Endodermal cell (in vitro differentiated cells): Measurements from ENCODE around the gene WLS. TPM values are rescaled to one million over a fixed set of nuclear protein-coding genes. Genes with fewer than 3 reads are reported as not detected.

Source experiments
- DNase-seq: peaks from one replicate; pipeline ENCODE4 v3.0.0-alpha.2; 2017
- H3K27ac ChIP-seq: 2 replicates; pipeline ENCODE4 v1.5.1; 2013; ENCODE audit warnings: mild to moderate bottlenecking, low read depth, low read length, moderate library complexity
- H3K27me3 ChIP-seq: 2 replicates; pipeline ENCODE4 v1.6.1; 2013; ENCODE audit warnings: mild to moderate bottlenecking, low read length, moderate library complexity; ENCODE audit not compliant: insufficient read depth, control insufficient read depth, poor library complexity, severe bottlenecking
- H3K36me3 ChIP-seq: 2 replicates; pipeline ENCODE4 v1.7.0; 2013; ENCODE audit warnings: mild to moderate bottlenecking, low read length, moderate library complexity; ENCODE audit not compliant: control insufficient read depth, insufficient read depth
- H3K4me1 ChIP-seq: one replicate; pipeline ENCODE4 v1.7.0; 2013; ENCODE audit warnings: low read length; ENCODE audit not compliant: control insufficient read depth, insufficient read depth
- H3K4me3 ChIP-seq: 2 replicates; pipeline ENCODE4 v1.5.1; 2013; ENCODE audit warnings: mild to moderate bottlenecking, low read length, moderate library complexity
- H3K9ac ChIP-seq: 2 replicates; pipeline ENCODE4 v1.6.1; 2013; ENCODE audit warnings: mild to moderate bottlenecking, low read length, moderate library complexity; ENCODE audit not compliant: poor library complexity, severe bottlenecking; ENCODE audit errors: extremely low read depth
- H3K9me3 ChIP-seq: 2 replicates; pipeline ENCODE4 v1.6.1; 2013; ENCODE audit warnings: mild to moderate bottlenecking, low read length, moderate library complexity; ENCODE audit not compliant: control insufficient read depth
- H3K27ac Mint-ChIP-seq: 2 replicates; pipeline ENCODE4 v1.8.0; 2020; ENCODE audit warnings: mixed read lengths
- H3K27me3 Mint-ChIP-seq: 2 replicates; pipeline ENCODE4 v1.8.0; 2021; ENCODE audit warnings: mild to moderate bottlenecking, mixed read lengths; ENCODE audit not compliant: insufficient read depth
- H3K36me3 Mint-ChIP-seq: 2 replicates; pipeline ENCODE4 v1.8.0; 2020; ENCODE audit warnings: low read depth, mixed read lengths
- H3K4me1 Mint-ChIP-seq: 2 replicates; pipeline ENCODE4 v1.8.0; 2020; ENCODE audit warnings: mixed read lengths
- H3K4me3 Mint-ChIP-seq: 2 replicates; pipeline ENCODE4 v1.8.0; 2020; ENCODE audit warnings: mild to moderate bottlenecking, moderate library complexity, mixed read lengths
- H3K9me3 Mint-ChIP-seq: 2 replicates; pipeline ENCODE4 v1.8.0; 2020; ENCODE audit warnings: mild to moderate bottlenecking, mixed read lengths
- WGBS, 2 experiments: methylation state at CpG; one replicate each; pipeline versions ENCODE4 v1.1.5 to v1.1.7; 2013; ENCODE audit warnings: missing lambda C conversion rate in 2 of 2, mixed read lengths in 1 of 2; ENCODE audit not compliant: insufficient coverage in 1 of 2, insufficient read length in 1 of 2; 5-methylcytosine and 5-hydroxymethylcytosine counted together
- total RNA-seq, 2 donors: library from RNA; stranded (reverse); fragmentation: NEBNext Ultra II Directional in 1 of 2; extraction: Animal tissue kit (Norgen Biotek cat#: 25700) in 1 of 2; gene quantifications; 2 replicates in 1 of 2; 3 replicates in 1 of 2; pipeline ENCODE4 v1.2.1, GENCODE V29; 2021
- TF ChIP-seq, protein P1 (sequence below): fragments of 200-600 bp; sonication (generic); conservative IDR thresholded peaks from 2 replicates; pipeline ENCODE4 v1.5.0; 2021; ENCODE audit warnings: antibody characterized with exemption, mild to moderate bottlenecking

WLS gene
- total RNA-seq, 2 donors from 2014 or later, result 90.8 to 115 TPM

DNA sequence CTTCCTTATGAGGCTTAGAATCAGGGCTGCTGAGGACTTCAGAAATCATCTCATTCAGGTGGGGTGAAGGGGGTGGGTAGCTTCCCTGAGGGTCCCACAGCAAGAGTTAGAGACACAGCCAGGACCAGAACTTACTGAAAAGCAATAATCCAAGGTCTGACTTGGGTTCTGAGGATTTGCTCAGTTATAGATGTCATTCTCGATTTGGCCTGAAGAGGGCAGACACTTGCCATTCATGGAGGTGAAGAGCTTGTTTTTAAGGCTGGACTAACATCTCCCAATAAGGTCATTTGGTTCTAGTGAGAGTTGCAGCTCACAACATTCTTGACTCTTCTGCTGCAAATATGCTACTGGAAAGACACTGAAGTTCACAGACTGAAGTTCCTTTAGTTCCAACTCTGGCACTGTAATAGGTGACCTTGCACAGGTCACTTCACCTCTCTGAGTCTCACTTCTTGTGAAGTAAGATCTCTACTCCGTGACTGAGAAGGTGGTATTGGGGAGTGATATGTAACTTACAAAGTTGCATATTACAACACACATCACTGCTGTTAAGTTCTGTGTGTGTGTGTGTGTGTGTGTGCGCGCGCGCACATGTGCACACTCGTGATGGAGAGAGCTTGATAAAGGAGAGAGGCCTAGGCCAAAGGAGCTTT lies 112.1 kb downstream of the WLS start:
- Histone ChIP-seq H3K9me3 (no peaks in the 10 kb centered on the region), H3K36me3 (peaks cover 48% of the 10 kb centered on the region), H3K9ac (no peak overlapping the region), H3K27me3 (no peaks in the 10 kb centered on the region), H3K4me1 (no peaks in the 10 kb centered on the region), H3K27ac (no peak overlapping the region), H3K4me3 (no peak overlapping the region)
- WGBS, 2 experiments, result 40 to 50% methylated on average over 2 to 7 of the region's 7 CpGs
- H3K27ac Mint-ChIP-seq, result no peak overlapping the region
- H3K36me3 Mint-ChIP-seq, result peaks cover 11% of the 10 kb centered on the region
- TF ChIP-seq, protein P1, sequence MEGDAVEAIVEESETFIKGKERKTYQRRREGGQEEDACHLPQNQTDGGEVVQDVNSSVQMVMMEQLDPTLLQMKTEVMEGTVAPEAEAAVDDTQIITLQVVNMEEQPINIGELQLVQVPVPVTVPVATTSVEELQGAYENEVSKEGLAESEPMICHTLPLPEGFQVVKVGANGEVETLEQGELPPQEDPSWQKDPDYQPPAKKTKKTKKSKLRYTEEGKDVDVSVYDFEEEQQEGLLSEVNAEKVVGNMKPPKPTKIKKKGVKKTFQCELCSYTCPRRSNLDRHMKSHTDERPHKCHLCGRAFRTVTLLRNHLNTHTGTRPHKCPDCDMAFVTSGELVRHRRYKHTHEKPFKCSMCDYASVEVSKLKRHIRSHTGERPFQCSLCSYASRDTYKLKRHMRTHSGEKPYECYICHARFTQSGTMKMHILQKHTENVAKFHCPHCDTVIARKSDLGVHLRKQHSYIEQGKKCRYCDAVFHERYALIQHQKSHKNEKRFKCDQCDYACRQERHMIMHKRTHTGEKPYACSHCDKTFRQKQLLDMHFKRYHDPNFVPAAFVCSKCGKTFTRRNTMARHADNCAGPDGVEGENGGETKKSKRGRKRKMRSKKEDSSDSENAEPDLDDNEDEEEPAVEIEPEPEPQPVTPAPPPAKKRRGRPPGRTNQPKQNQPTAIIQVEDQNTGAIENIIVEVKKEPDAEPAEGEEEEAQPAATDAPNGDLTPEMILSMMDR, result peak; percentile 86
- no peak overlapping the region for H3K4me3 Mint-ChIP-seq
- no peaks in the 10 kb centered on the region for H3K27me3 Mint-ChIP-seq
- H3K4me1 Mint-ChIP-seq, result peaks cover 2% of the 10 kb centered on the region
- peak; percentile 87 for DNase-seq
- H3K9me3 Mint-ChIP-seq, result no peaks in the 10 kb centered on the region

DNA sequence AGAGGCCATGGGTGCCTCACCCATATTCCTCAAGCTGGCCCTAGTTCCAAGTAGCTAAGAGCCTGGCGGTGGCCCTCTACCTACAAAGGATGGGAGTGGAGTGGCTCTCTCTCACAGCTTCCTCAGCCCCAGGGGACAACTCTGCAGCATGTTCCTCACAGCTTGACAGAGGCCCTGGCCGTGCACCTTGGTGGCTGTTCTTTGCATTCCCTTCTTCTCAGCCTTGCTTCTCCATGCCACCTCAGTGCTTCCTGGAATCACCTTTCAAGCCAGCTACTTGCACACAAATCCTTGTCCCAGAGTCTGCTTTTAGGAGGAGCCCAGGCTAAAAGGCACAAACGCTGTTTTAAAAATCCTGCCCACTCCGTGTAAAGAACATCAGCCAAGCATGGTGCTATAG lies 112.9 kb downstream of the WLS start:
- H3K9me3 ChIP-seq, result no peaks in the 10 kb centered on the region
- H3K36me3 Mint-ChIP-seq, result peaks cover 9% of the 10 kb centered on the region
- H3K27me3 ChIP-seq, result no peaks in the 10 kb centered on the region
- H3K27ac ChIP-seq, result no peak overlapping the region
- no peaks in the 10 kb centered on the region for H3K4me1 ChIP-seq
- no peak overlapping the region for H3K4me3 Mint-ChIP-seq
- H3K27ac Mint-ChIP-seq, result no peak overlapping the region
- H3K27me3 Mint-ChIP-seq, result peaks cover 1% of the 10 kb centered on the region
- H3K4me3 ChIP-seq, result no peak overlapping the region
- H3K4me1 Mint-ChIP-seq, result peaks cover 2% of the 10 kb centered on the region
- 90 to 91% methylated on average over 4 of the region's 4 CpGs for WGBS, 2 experiments
- no peaks in the 10 kb centered on the region for H3K9me3 Mint-ChIP-seq
- peak; percentile 31 for DNase-seq
- no peak overlapping the region for H3K9ac ChIP-seq
- H3K36me3 ChIP-seq, result peaks cover 39% of the 10 kb centered on the region
- TF ChIP-seq, protein P1, result no peak

DNA sequence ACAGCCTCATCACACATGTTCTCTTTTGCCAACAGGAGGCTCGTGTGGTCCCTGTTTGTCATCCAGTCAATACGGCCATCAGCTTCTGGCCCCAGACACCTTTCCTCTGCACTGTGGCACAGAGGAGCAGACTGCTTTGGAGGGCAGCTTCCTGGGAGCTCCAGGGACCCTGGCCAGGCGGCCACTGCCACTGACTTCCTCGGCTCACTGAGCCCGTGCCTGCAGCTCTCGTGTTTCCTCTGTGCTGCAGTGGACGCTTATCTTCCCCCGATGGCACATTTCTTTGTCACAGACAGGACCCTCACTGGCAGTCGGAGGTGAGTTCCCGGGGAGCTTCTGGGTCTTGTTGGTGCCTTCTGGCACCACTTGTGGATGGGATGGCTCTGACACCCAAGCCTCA lies 114.9 kb downstream of the WLS start:
- no peak overlapping the region for H3K4me3 ChIP-seq
- H3K9ac ChIP-seq, result no peak overlapping the region
- peaks cover 9% of the 10 kb centered on the region for H3K36me3 Mint-ChIP-seq
- TF ChIP-seq, protein P1, result no peak
- H3K4me1 ChIP-seq, result no peaks in the 10 kb centered on the region
- H3K27ac Mint-ChIP-seq, result no peak overlapping the region
- peaks cover 31% of the 10 kb centered on the region for H3K36me3 ChIP-seq
- DNase-seq, result peak; percentile 41
- no peaks in the 10 kb centered on the region for H3K27me3 ChIP-seq
- no peaks in the 10 kb centered on the region for H3K9me3 Mint-ChIP-seq
- H3K4me3 Mint-ChIP-seq, result no peak overlapping the region
- WGBS, 2 experiments, result 81 to 84% methylated on average over 7 to 10 of the region's 10 CpGs
- H3K9me3 ChIP-seq, result no peaks in the 10 kb centered on the region
- H3K27me3 Mint-ChIP-seq, result peaks cover 1% of the 10 kb centered on the region
- H3K4me1 Mint-ChIP-seq, result peaks cover 2% of the 10 kb centered on the region
- H3K27ac ChIP-seq, result no peak overlapping the region
